Transverse colon (tissue), 3 donors: ENCODE measurements around the gene ITGA3.

Source experiments
- EP300 ChIP-seq: sonication (generic); formaldehyde crosslinking; IDR thresholded peaks from one replicate; pipeline ENCODE4 v1.6.1; 2017; ENCODE audit warnings: antibody characterized with exemption, low read depth
- POLR2A ChIP-seq: fragments of 450-650 bp; IDR thresholded peaks from one replicate; pipeline ENCODE4 v1.6.1; 2016; ENCODE audit warnings: antibody characterized with exemption, mild to moderate bottlenecking, moderate library complexity
- TF ChIP-seq, protein P1 (sequence below), 5 experiments: fragments of 200-600 bp in 3 of 5; fragments of 450-650 bp in 2 of 5; sonication (generic) in 3 of 5; IDR thresholded peaks; 1 replicate in 2 of 5; 2 replicates in 3 of 5; pipeline ENCODE4 v1.5.1; 2016 to 2017; ENCODE audit warnings: antibody characterized with exemption in 5 of 5, inconsistent platforms in 3 of 5, mild to moderate bottlenecking in 2 of 5, moderate library complexity in 1 of 5

DNA sequence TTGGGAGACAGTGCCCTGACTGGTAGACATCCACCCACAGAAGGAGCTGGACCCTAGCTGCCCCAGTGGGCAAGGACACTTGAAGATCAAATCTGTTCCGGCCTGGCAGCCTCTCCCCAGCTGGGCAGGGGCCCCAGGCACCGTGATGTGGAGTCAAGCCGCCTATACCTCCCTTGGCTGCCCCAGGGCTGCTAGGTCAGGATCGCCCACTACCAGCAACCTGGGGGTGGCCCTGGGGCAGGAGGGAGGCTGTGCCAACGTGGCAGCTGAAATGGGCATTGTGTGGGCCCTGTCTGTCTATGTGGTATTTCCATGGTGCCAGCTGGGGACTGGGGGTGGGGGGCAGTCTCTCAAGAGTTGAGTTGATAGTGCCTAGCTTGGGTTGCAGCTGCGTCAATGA is 40.2 kb downstream of the ITGA3 start:
- TF ChIP-seq, protein P1, sequence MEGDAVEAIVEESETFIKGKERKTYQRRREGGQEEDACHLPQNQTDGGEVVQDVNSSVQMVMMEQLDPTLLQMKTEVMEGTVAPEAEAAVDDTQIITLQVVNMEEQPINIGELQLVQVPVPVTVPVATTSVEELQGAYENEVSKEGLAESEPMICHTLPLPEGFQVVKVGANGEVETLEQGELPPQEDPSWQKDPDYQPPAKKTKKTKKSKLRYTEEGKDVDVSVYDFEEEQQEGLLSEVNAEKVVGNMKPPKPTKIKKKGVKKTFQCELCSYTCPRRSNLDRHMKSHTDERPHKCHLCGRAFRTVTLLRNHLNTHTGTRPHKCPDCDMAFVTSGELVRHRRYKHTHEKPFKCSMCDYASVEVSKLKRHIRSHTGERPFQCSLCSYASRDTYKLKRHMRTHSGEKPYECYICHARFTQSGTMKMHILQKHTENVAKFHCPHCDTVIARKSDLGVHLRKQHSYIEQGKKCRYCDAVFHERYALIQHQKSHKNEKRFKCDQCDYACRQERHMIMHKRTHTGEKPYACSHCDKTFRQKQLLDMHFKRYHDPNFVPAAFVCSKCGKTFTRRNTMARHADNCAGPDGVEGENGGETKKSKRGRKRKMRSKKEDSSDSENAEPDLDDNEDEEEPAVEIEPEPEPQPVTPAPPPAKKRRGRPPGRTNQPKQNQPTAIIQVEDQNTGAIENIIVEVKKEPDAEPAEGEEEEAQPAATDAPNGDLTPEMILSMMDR (IDR thresholded peaks at IDR 0.05) = no peak
- TF ChIP-seq POLR2A = no peak
- TF ChIP-seq EP300 = no peak
